Osteoblast (primary cell): ENCODE measurements around the gene PGPEP1. TPM values are rescaled to one million over a fixed set of nuclear protein-coding genes. Genes with fewer than 3 reads are reported as not detected.

Source experiments
- DNase-seq: peaks from one replicate; pipeline ENCODE4 v3.0.0; 2011; ENCODE audit warnings: low spot score, mixed read lengths; ENCODE audit not compliant: insufficient read length; ENCODE audit errors: missing footprints
- H2AFZ ChIP-seq: 2 replicates; pipeline ENCODE4 v1.6.0; 2011; ENCODE audit warnings: mild to moderate bottlenecking, low read length
- H3K27ac ChIP-seq: 2 replicates; pipeline ENCODE4 v1.5.1; 2011; ENCODE audit warnings: mild to moderate bottlenecking, low read depth, low read length, moderate library complexity
- H3K27me3 ChIP-seq: 2 replicates; pipeline ENCODE4 v1.6.0; 2012; ENCODE audit warnings: mild to moderate bottlenecking, control low read depth, inconsistent platforms, low read length, moderate library complexity; ENCODE audit not compliant: insufficient read depth
- H3K36me3 ChIP-seq: 2 replicates; pipeline ENCODE4 v1.5.1; 2011; ENCODE audit warnings: mild to moderate bottlenecking, low read length, control low read depth, moderate library complexity; ENCODE audit not compliant: insufficient read depth
- H3K4me1 ChIP-seq: 2 replicates; pipeline ENCODE4 v1.5.1; 2011; ENCODE audit warnings: mild to moderate bottlenecking, low read length, control low read depth, moderate library complexity; ENCODE audit not compliant: insufficient read depth
- H3K4me2 ChIP-seq: 2 replicates; pipeline ENCODE4 v1.6.0; 2011; ENCODE audit warnings: mild to moderate bottlenecking, low read length; ENCODE audit not compliant: insufficient read depth
- H3K4me3 ChIP-seq: fragments of 200-600 bp; sonication (generic); 3 replicates; pipeline ENCODE4 v1.5.1; 2012; ENCODE audit warnings: mild to moderate bottlenecking, low read length, inconsistent platforms; ENCODE audit not compliant: insufficient read depth
- H3K79me2 ChIP-seq: 2 replicates; pipeline ENCODE4 v1.6.0; 2012; ENCODE audit warnings: mild to moderate bottlenecking, low read length, control low read depth, inconsistent platforms; ENCODE audit not compliant: insufficient read depth
- H3K9me3 ChIP-seq: 2 replicates; pipeline ENCODE4 v1.5.1; 2011; ENCODE audit warnings: low read depth, low read length, control low read depth
- H4K20me1 ChIP-seq: 2 replicates; pipeline ENCODE4 v1.6.0; 2012; ENCODE audit warnings: mild to moderate bottlenecking, low read length, control low read depth; ENCODE audit not compliant: insufficient read depth
- total RNA-seq: library from RNA; depleted of rRNA; stranded (reverse); fragments of >200 nt; gene quantifications from 2 replicates; pipeline ENCODE4 v1.2.3, GENCODE V29; 2012
- TF ChIP-seq, protein P1 (sequence below): IDR thresholded peaks from 2 replicates; pipeline ENCODE4 v1.5.1; 2011; ENCODE audit warnings: mild to moderate bottlenecking, low read depth, low read length, moderate library complexity; ENCODE audit errors: extremely low read depth

The PGPEP1 gene
- total RNA-seq, 1 donor: 31.1 TPM

DNA sequence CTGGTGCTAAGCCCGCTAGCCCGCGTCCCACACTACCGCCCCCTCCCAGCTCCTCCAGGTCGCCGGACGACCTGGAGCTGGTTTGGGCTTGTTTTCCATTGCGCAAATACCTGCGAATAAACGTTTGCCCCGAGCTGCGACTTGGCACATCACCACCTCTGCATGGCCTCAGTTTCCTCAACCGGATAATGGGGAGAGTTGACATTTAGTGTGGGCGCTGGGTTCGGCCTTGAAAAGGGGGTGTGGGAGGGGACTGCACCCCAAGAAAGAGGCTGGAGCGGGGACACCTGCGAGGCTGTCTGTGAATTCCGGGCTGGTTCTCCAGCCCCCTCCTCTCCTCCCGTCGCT lies 48.0 kb upstream of the PGPEP1 start:
- H3K4me2 ChIP-seq: peak overlapping the region; percentile 98
- no peaks in the 10 kb centered on the region for H3K9me3 ChIP-seq
- H3K27me3 ChIP-seq: no peaks in the 10 kb centered on the region
- H3K27ac ChIP-seq: peak overlapping the region; percentile 94
- H3K79me2 ChIP-seq: no peaks in the 10 kb centered on the region
- DNase-seq: no peak
- H4K20me1 ChIP-seq: no peaks in the 10 kb centered on the region
- H3K36me3 ChIP-seq: no peaks in the 10 kb centered on the region
- H2AFZ ChIP-seq: peak overlapping the region; percentile 41
- TF ChIP-seq, protein P1, sequence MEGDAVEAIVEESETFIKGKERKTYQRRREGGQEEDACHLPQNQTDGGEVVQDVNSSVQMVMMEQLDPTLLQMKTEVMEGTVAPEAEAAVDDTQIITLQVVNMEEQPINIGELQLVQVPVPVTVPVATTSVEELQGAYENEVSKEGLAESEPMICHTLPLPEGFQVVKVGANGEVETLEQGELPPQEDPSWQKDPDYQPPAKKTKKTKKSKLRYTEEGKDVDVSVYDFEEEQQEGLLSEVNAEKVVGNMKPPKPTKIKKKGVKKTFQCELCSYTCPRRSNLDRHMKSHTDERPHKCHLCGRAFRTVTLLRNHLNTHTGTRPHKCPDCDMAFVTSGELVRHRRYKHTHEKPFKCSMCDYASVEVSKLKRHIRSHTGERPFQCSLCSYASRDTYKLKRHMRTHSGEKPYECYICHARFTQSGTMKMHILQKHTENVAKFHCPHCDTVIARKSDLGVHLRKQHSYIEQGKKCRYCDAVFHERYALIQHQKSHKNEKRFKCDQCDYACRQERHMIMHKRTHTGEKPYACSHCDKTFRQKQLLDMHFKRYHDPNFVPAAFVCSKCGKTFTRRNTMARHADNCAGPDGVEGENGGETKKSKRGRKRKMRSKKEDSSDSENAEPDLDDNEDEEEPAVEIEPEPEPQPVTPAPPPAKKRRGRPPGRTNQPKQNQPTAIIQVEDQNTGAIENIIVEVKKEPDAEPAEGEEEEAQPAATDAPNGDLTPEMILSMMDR: no peak
- peaks cover 21% of the 10 kb centered on the region for H3K4me1 ChIP-seq
- H3K4me3 ChIP-seq: peak overlapping the region; percentile 83

- H3K4me1 ChIP-seq: peaks cover 21% of the 10 kb centered on the region
- no peaks in the 10 kb centered on the region for H3K36me3 ChIP-seq
- no peaks in the 10 kb centered on the region for H4K20me1 ChIP-seq
- H2AFZ ChIP-seq: peak overlapping the region; percentile 63
- peak overlapping the region; percentile 83 for H3K4me3 ChIP-seq
- H3K27ac ChIP-seq: peak overlapping the region; percentile 94
- TF ChIP-seq, protein P1: no peak
- H3K79me2 ChIP-seq: no peaks in the 10 kb centered on the region
- H3K4me2 ChIP-seq: peak overlapping the region; percentile 98
- no peaks in the 10 kb centered on the region for H3K9me3 ChIP-seq
- peak; percentile 95 for DNase-seq
- H3K27me3 ChIP-seq: no peaks in the 10 kb centered on the region
These were observed 47.4 kb upstream of the PGPEP1 start for GRCh38 chr19:18292810-18293641.

DNA sequence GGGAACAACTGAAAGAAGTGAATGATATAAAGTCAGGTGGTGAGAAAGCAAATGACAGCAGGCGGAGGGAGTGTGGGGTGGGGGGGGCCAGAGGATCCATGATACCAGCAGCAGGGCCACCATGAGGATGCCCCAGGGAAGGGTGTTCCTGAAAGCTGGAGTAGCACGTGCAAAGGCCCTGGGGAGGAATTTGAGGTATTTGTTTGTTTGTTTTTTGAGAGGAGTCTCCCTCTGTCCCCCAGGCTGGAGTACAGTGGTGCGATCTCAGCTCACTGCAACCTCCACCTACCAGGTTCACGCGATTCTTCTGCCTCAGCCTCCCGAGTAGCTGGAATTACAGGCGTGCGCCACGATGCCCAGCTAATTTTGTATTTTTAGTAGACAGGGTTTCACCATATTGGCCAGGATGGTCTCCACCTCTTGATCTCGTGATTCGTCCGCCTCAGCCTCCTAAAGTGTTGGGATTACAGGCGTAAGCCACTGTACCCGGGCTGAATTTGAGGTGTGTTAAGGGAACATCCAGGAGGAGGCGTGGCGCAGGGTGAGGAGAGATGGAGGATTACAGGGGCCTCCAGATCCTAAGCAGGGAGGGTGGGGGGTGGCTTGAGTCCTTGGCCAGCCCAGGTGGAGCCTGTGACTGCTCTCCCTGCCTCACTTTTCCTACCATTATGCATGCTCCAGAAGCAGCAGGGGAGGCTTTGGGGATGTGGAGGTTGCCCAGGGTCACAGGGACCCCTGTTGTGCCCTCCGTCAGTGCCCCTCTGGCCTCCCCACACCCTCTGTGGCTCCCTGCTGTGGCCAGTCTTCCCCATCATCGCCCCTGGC lies 46.5 kb upstream of the PGPEP1 start:
- Histone ChIP-seq H3K79me2 (no peaks in the 10 kb centered on the region), H2AFZ (peak overlapping the region; percentile 63), H3K4me3 (peak overlapping the region; percentile 83), H4K20me1 (no peaks in the 10 kb centered on the region), H3K36me3 (no peaks in the 10 kb centered on the region), H3K9me3 (no peaks in the 10 kb centered on the region), H3K27ac (peak overlapping the region; percentile 71), H3K27me3 (no peaks in the 10 kb centered on the region), H3K4me2 (peak overlapping the region; percentile 98), H3K4me1 (peaks cover 26% of the 10 kb centered on the region)
- peak; percentile 10 for DNase-seq
- TF ChIP-seq, protein P1: no peak

- Histone ChIP-seq H4K20me1 (no peaks in the 10 kb centered on the region), H3K27ac (no peak overlapping the region), H3K4me3 (no peak overlapping the region), H2AFZ (no peak overlapping the region), H3K36me3 (no peaks in the 10 kb centered on the region), H3K79me2 (no peaks in the 10 kb centered on the region), H3K27me3 (no peaks in the 10 kb centered on the region), H3K4me2 (no peak overlapping the region), H3K9me3 (no peaks in the 10 kb centered on the region), H3K4me1 (peaks cover 26% of the 10 kb centered on the region)
- peak; percentile 65 for DNase-seq
- TF ChIP-seq, protein P1: no peak
These were observed 45.9 kb upstream of the PGPEP1 start for GRCh38 chr19:18294467-18294864.
